SU-DHL-6 (cell line): ENCODE results near the gene TSHR.

Experiments used
- H2AFZ ChIP-seq: fragments of 200-600 bp; sonication (generic); 2 replicates; pipeline ENCODE4 v1.6.1; 2014; ENCODE audit warnings: low read depth, mild to moderate bottlenecking, moderate library complexity, mixed read lengths, antibody characterized with exemption, low read length; ENCODE audit not compliant: severe bottlenecking
- H3F3A ChIP-seq: fragments of 200-600 bp; shearing (Covaris generic); 2 replicates; pipeline ENCODE4 v1.6.0; 2016; ENCODE audit warnings: antibody characterized with exemption, mild to moderate bottlenecking; ENCODE audit not compliant: insufficient read depth
- H3K27ac ChIP-seq: fragments of 200-600 bp; sonication (generic); 2 replicates; pipeline ENCODE4 v1.5.1; 2016; ENCODE audit warnings: low read depth, mild to moderate bottlenecking, low read length, moderate library complexity, mixed read lengths
- H3K27me3 ChIP-seq: fragments of 200-600 bp; sonication (generic), shearing (Covaris generic); 2 replicates; pipeline ENCODE4 v1.6.0; 2014; ENCODE audit warnings: mild to moderate bottlenecking, low read length
- H3K36me3 ChIP-seq: fragments of 200-600 bp; sonication (generic); 2 replicates; pipeline ENCODE4 v1.6.1; 2014; ENCODE audit warnings: mild to moderate bottlenecking, low read length, mixed read lengths
- H3K4me2 ChIP-seq: fragments of 300-600, 200-600 bp; shearing (Covaris generic), sonication (generic); 2 replicates; pipeline ENCODE4 v1.6.0; 2014; ENCODE audit warnings: low read length, low read depth, mild to moderate bottlenecking; ENCODE audit not compliant: poor library complexity, severe bottlenecking
- H3K4me3 ChIP-seq: fragments of 200-600 bp; sonication (generic); 2 replicates; pipeline ENCODE4 v1.5.1; 2014; ENCODE audit warnings: antibody characterized with exemption, low read length, mild to moderate bottlenecking, mixed read lengths; ENCODE audit not compliant: insufficient read depth, poor library complexity, severe bottlenecking
- H3K79me2 ChIP-seq: fragments of 200-600 bp; sonication (generic); 2 replicates; pipeline ENCODE4 v1.6.1; 2014; ENCODE audit warnings: mild to moderate bottlenecking, low read length, moderate library complexity; ENCODE audit not compliant: insufficient read depth
- H3K9ac ChIP-seq: fragments of 200-600 bp; sonication (generic); 2 replicates; pipeline ENCODE4 v1.7.0; 2014; ENCODE audit warnings: mild to moderate bottlenecking, low read length
- H3K9me2 ChIP-seq: fragments of 200-600 bp; sonication (generic); replicated peaks from 2 replicates; pipeline ENCODE4 v1.6.1; 2014; ENCODE audit warnings: low read length; ENCODE audit not compliant: insufficient read depth
- H3K9me3 ChIP-seq: fragments of 200-600 bp; sonication (generic); 2 replicates; pipeline ENCODE4 v1.6.1; 2014; ENCODE audit warnings: low read length, mixed read lengths; ENCODE audit not compliant: insufficient read depth
- H4K20me1 ChIP-seq: fragments of 200-600 bp; sonication (generic); 2 replicates; pipeline ENCODE4 v1.6.1; 2014; ENCODE audit warnings: low read depth, mild to moderate bottlenecking, antibody characterized with exemption, low read length, moderate library complexity, mixed read lengths
- EZH2phosphoT487 ChIP-seq: fragments of 200-600 bp; sonication (generic), shearing (Covaris generic); conservative IDR thresholded peaks from 2 replicates; pipeline ENCODE4 v1.6.1; 2018; ENCODE audit warnings: mild to moderate bottlenecking, antibody characterized with exemption, low read length, moderate library complexity, mixed read lengths
- TF ChIP-seq, protein P1 (sequence below): fragments of 200-600 bp; sonication (generic); IDR thresholded peaks from one replicate; pipeline ENCODE4 v1.5.1; 2017; ENCODE audit warnings: antibody characterized with exemption, mild to moderate bottlenecking, low read length, moderate library complexity; ENCODE audit not compliant: insufficient read depth, poor library complexity, severe bottlenecking

TSHR gene

DNA sequence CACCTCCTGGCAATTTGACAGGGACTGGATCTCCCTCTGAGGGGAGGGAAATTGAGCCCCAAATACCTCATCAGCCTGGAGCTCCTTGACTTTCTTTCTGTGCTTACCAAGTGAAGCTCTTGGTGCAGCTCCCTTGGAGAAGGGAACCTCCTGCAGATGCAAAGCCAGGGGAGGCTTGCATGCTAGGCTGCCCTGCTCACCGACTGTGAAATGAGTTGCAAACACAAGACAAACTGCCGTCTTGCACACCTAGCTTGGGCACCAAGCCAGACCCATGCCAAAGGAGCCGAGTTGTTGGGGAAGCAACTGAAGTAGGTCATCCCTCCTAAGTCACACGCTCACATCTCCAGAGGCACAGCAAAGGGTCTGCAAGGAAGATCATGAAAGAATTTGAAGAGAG is 170.1 kb downstream of the TSHR start:
- Histone ChIP-seq H4K20me1 (no peaks in the 10 kb centered on the region), H3K4me3 (no peak overlapping the region), H3K36me3 (peaks cover 4% of the 10 kb centered on the region; the same call in 1 of the 2 replicates), H3F3A (peaks cover 12% of the 10 kb centered on the region; the same call in 1 of the 2 replicates), H3K27ac (peak overlapping the region; percentile 58), H3K4me2 (peak overlapping the region; percentile 44), H3K79me2 (no peaks in the 10 kb centered on the region), H3K27me3 (no peaks in the 10 kb centered on the region), H3K9me3 (no peaks in the 10 kb centered on the region), H3K9me2 (no peaks in the 10 kb centered on the region), H2AFZ (no peak overlapping the region), H3K9ac (no peak overlapping the region)
- TF ChIP-seq EZH2phosphoT487, result no peak
- TF ChIP-seq, protein P1, sequence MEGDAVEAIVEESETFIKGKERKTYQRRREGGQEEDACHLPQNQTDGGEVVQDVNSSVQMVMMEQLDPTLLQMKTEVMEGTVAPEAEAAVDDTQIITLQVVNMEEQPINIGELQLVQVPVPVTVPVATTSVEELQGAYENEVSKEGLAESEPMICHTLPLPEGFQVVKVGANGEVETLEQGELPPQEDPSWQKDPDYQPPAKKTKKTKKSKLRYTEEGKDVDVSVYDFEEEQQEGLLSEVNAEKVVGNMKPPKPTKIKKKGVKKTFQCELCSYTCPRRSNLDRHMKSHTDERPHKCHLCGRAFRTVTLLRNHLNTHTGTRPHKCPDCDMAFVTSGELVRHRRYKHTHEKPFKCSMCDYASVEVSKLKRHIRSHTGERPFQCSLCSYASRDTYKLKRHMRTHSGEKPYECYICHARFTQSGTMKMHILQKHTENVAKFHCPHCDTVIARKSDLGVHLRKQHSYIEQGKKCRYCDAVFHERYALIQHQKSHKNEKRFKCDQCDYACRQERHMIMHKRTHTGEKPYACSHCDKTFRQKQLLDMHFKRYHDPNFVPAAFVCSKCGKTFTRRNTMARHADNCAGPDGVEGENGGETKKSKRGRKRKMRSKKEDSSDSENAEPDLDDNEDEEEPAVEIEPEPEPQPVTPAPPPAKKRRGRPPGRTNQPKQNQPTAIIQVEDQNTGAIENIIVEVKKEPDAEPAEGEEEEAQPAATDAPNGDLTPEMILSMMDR, result no peak

DNA sequence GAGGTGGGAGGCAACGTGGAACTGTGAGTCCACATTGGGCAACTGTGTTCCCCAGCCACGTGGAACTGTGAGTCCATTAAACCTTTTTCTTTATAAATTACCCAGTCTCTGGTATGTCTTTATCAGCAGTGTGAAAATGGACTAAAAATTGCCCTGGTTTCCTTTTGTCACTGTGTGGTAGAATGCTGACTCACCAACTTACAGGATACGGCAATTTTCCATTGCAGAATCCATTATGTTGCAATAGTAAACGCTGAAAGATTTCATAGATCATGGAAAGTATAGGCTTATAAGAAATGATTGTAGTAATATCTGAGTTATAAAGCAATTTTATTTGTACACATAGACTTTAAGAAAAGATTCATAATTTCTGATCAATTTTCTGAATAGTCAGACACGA is 172.4 kb downstream of the TSHR start:
- Histone ChIP-seq H3K9me2 (no peaks in the 10 kb centered on the region), H4K20me1 (no peaks in the 10 kb centered on the region), H3K9me3 (no peaks in the 10 kb centered on the region), H3F3A (0 out of 2 replicates have a peak, but pooled peaks cover 7% of the 10 kb centered on the region), H3K9ac (no peak overlapping the region), H2AFZ (no peak overlapping the region), H3K4me3 (no peak overlapping the region), H3K27ac (no peak overlapping the region), H3K79me2 (no peaks in the 10 kb centered on the region), H3K27me3 (no peaks in the 10 kb centered on the region), H3K36me3 (peaks cover 4% of the 10 kb centered on the region; the same call in 1 of the 2 replicates), H3K4me2 (no peak overlapping the region)
- no peak for TF ChIP-seq EZH2phosphoT487
- TF ChIP-seq, protein P1, result no peak

DNA sequence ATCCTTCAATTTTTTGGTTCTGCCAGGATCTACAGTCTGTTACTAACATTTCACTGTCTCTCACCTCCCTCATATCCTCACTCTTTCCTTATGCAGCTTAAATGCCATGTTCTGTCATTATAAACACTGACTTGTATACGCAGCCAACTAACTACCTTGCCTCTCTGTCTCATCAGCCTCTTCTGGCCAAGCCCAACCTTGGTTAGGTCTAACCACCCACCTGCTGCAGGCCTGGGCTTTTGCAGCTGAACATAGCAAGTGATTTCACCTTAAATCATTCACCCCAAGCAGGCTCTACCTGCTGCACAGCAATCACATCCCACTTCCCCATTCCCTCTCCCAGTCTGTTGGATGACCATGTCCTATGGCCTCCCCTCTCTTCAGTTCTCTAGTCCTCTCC is 173.8 kb downstream of the TSHR start:
- H4K20me1 ChIP-seq, result no peaks in the 10 kb centered on the region
- no peaks in the 10 kb centered on the region for H3F3A ChIP-seq
- H3K9me3 ChIP-seq, result no peaks in the 10 kb centered on the region
- no peaks in the 10 kb centered on the region for H3K79me2 ChIP-seq
- H3K4me2 ChIP-seq, result no peak overlapping the region
- no peak for TF ChIP-seq EZH2phosphoT487
- TF ChIP-seq, protein P1, result no peak
- H3K27ac ChIP-seq, result no peak overlapping the region
- H3K36me3 ChIP-seq, result no peaks in the 10 kb centered on the region
- no peaks in the 10 kb centered on the region for H3K27me3 ChIP-seq
- no peaks in the 10 kb centered on the region for H3K9me2 ChIP-seq
- no peak overlapping the region for H2AFZ ChIP-seq
- H3K4me3 ChIP-seq, result no peak overlapping the region
- H3K9ac ChIP-seq, result no peak overlapping the region
